Calu3 (cell line): ENCODE data around the gene SH3PXD2B. TPM values are rescaled to one million over a fixed set of nuclear protein-coding genes. Genes with fewer than 3 reads are reported as not detected.
A peak's percentile ranks its signal among the peaks of the same experiment; 100 is the strongest.

ENCODE experiments used
- BruUV-seq: library from RNA; stranded (reverse); fragments of 400-500 nt; replicated peaks from 2 replicates; lab custom pipeline; 2021; lab: Mats Ljungman, UMichigan
- CTCF ChIA-PET: fragments of 300-600 bp; sonication (Branson Sonifier 250); formaldehyde crosslinking; loops from one replicate; lab custom pipeline; 2022; ENCODE audit warnings: antibody characterized with exemption; lab: Charles Lee
- DNase-seq: peaks from one replicate; pipeline ENCODE4 v3.0.0; 2022
- H3K27ac Mint-ChIP-seq: one replicate; pipeline ENCODE4 v1.8.0; 2022; ENCODE audit warnings: mixed read lengths; ENCODE audit not compliant: unreplicated experiment
- H3K27me3 Mint-ChIP-seq: one replicate; pipeline ENCODE4 v1.8.0; 2022; ENCODE audit warnings: mixed read lengths; ENCODE audit not compliant: unreplicated experiment
- H3K36me3 Mint-ChIP-seq: one replicate; pipeline ENCODE4 v1.8.0; 2022; ENCODE audit warnings: mild to moderate bottlenecking, moderate library complexity, mixed read lengths; ENCODE audit not compliant: insufficient read depth, unreplicated experiment
- H3K4me1 Mint-ChIP-seq: one replicate; pipeline ENCODE4 v1.8.0; 2022; ENCODE audit warnings: mild to moderate bottlenecking, low read depth, mixed read lengths; ENCODE audit not compliant: unreplicated experiment
- H3K4me3 Mint-ChIP-seq: one replicate; pipeline ENCODE4 v1.8.0; 2022; ENCODE audit warnings: mild to moderate bottlenecking, low read depth, moderate library complexity, mixed read lengths; ENCODE audit not compliant: unreplicated experiment
- H3K9me3 Mint-ChIP-seq: one replicate; pipeline ENCODE4 v1.8.0; 2022; ENCODE audit warnings: low read depth, mixed read lengths; ENCODE audit not compliant: unreplicated experiment
- CTCF ChIP-seq: fragments of 200-600 bp; IDR thresholded peaks from one replicate; pipeline ENCODE4 v1.8.0; 2022; ENCODE audit warnings: antibody characterized with exemption; ENCODE audit not compliant: unreplicated experiment
- intact Hi-C: fragments of 100-400 bp; cut with micrococcal nuclease; formaldehyde crosslinking; loops from one replicate; pipeline ENCODE4 v1.10.0; 2022; ENCODE audit not compliant: unreplicated experiment
- total RNA-seq: library from RNA; stranded (reverse); gene quantifications from 2 replicates; pipeline ENCODE4 v1.2.3, GENCODE V29; 2022

The SH3PXD2B gene
- total RNA-seq, 1 experiment from 2014 or later = 25.6 TPM

- no peaks in the 10 kb centered on the region for H3K36me3 Mint-ChIP-seq
- peaks cover 10% of the 10 kb centered on the region for H3K4me1 Mint-ChIP-seq
- CTCF ChIA-PET = interaction anchor here (0.6 kb wide), 1 partner anchor 46 kb away, joined by 3 read pairs; no protein-coding TSS in a partner anchor
- no TSS peak for BruUV-seq
- DNase-seq = peak; percentile 16
- intact Hi-C loops = no loop called here
- TF ChIP-seq CTCF = no peak
- no peaks in the 10 kb centered on the region for H3K9me3 Mint-ChIP-seq
- H3K4me3 Mint-ChIP-seq = no peak overlapping the region
- H3K27ac Mint-ChIP-seq = no peak overlapping the region
- no peaks in the 10 kb centered on the region for H3K27me3 Mint-ChIP-seq
These were observed 25.0 kb downstream of the SH3PXD2B start for GRCh38 chr5:172429201-172429940.

GRCh38 chr5:172428224-172429166 is 25.8 kb downstream of the SH3PXD2B start:
- H3K9me3 Mint-ChIP-seq = no peaks in the 10 kb centered on the region
- no peak for DNase-seq

GRCh38 chr5:172427202-172427601 is 27.1 kb downstream of the SH3PXD2B start:
- Mint-ChIP-seq H3K4me3 (no peak overlapping the region), H3K9me3 (no peaks in the 10 kb centered on the region), H3K27ac (no peak overlapping the region), H3K27me3 (no peaks in the 10 kb centered on the region), H3K4me1 (peaks cover 10% of the 10 kb centered on the region), H3K36me3 (peaks cover 7% of the 10 kb centered on the region)
- intact Hi-C loops = no loop called here
- no TSS peak for BruUV-seq
- DNase-seq = no peak
- CTCF ChIA-PET = no interaction called here
- TF ChIP-seq CTCF = no peak

More at GRCh38 chr5:172428224-172429166, 25.8 kb downstream of the SH3PXD2B start:
- Mint-ChIP-seq H3K4me1 (peaks cover 10% of the 10 kb centered on the region), H3K27ac (no peak overlapping the region), H3K36me3 (no peaks in the 10 kb centered on the region), H3K27me3 (no peaks in the 10 kb centered on the region), H3K4me3 (no peak overlapping the region)
- TF ChIP-seq CTCF = no peak
- intact Hi-C loops = no loop called here
- no TSS peak for BruUV-seq
- CTCF ChIA-PET = interaction anchor here (0.6 kb wide), 1 partner anchor 45 kb away, joined by 3 read pairs; no protein-coding TSS in a partner anchor

- BruUV-seq = no TSS peak
- Mint-ChIP-seq H3K4me1 (peaks cover 14% of the 10 kb centered on the region), H3K9me3 (no peaks in the 10 kb centered on the region), H3K36me3 (peaks cover 7% of the 10 kb centered on the region), H3K27me3 (no peaks in the 10 kb centered on the region), H3K4me3 (no peak overlapping the region), H3K27ac (no peak overlapping the region)
- CTCF ChIA-PET = interaction anchor here (1.0 kb wide), 1 partner anchor 43 kb away, joined by 3 read pairs; no protein-coding TSS in a partner anchor
- no peak for DNase-seq
- intact Hi-C loops = no loop called here
- TF ChIP-seq CTCF = no peak
These were observed 28.2 kb downstream of the SH3PXD2B start for GRCh38 chr5:172426086-172426485.
